ENCODE results near the gene PDSS2. TPM values are rescaled to one million over a fixed set of nuclear protein-coding genes. Genes with fewer than 3 reads are reported as not detected.
A peak's percentile ranks its signal among the peaks of the same experiment; 100 is the strongest.
"Not testable (repeated sequence)": the region's sequence is repeated elsewhere in the genome, so short reads cannot be mapped to it uniquely, and the experiment has no call there.

The PDSS2 gene
- total RNA-seq, 1 donor from 2014 or later: 6.6 TPM

DNA sequence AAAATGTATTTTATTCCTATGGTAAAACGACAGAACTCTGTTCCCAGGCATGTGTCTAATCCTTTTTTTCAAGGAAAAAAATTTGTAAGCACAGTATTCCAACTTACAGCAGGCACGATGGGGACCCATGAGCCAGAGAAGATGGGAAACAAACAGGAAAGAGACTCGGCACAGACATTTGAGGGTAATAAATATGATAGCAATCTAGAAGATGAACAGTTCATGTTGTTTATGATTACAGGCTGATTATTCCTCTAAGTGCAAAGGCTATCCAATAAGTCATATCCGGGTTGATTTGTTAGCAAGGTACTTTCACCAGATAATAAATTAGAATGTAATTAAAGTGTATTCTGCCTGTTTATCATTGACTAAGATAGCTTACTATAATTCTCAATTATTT is 43.2 kb downstream of the PDSS2 start:
- DNase-seq: no peak

- no peak for DNase-seq
These were observed 45.3 kb downstream of the PDSS2 start for GRCh38 chr6:107413966-107414645.

DNA sequence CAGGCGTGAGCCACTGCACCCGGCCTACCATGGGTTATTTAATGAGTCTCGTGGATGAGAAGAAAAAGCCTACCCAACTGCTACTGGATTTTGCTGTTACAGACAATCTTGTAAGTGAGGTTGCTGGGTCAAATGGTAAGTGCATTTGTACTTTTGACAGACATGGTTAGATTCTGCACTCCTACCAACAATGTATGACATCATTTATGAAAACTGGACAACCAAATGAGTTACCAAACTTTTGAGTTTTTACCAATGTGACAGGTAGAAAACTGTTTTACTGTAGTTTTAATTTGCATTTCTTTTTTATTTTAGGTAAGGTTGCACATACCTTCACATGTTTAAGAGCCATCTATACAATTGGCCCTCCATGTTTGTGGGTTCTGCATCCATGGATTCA is 48.2 kb downstream of the PDSS2 start:
- no peak for DNase-seq

DNA sequence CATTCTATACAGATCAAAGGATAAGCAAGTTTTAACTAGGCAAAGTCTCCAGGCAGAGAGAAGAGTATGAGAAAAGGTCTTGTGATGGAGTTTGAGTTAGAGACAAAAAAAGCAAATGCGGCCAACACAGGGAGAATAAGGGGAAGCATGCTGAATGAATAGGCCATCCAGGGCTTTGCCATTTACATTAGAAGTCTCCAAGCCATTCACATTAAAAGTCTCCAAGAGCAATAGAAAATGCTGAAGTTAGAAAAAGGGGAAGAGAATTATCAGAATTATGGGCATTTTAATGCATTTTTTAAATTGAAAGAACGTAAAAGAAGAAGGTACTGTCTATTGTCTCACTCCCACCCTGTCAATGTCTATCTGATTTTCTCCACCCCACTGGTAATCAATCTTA is 49.4 kb downstream of the PDSS2 start:
- no peak for DNase-seq

DNA sequence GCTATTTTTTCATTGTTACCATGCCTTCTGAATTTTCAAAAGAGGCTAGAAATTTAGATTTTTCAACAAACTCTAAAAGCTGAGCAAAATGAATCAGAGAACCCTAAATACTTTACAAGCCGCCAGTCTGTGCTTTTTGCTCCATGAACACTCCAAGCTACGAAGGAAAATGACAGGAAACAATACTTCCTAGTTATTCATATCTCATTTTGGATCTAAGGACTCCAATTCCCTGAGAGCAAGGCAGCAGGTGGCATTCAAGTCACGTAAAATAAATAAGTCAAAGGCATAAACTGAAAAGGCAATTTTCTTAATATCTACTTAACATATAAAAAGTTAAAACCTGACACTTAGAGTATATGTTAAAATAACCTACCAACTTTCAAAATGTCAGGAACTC is 50.6 kb downstream of the PDSS2 start:
- peak; percentile 58 for DNase-seq

DNA sequence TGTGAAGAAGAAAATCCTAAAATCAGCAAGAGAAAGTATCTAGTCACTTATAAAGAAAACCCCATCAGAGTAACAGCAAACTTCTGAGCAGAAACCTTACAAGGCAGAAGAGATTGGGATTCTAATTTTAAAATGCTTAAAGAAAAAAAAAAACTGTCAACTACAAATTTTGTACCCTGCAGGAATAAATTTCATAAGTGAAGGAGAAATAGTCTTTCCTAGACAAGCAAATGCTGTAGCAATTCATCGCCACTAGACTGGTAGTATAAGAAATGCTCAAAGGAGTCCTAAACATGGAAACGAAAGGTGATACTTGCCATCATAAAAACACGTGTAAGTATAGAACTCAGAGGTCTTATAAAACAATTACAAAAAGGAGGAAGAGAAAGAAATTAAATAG is 54.4 kb downstream of the PDSS2 start:
- no peak for DNase-seq

- no peak for DNase-seq
These were observed 56.8 kb downstream of the PDSS2 start for GRCh38 chr6:107402533-107402932.

DNA sequence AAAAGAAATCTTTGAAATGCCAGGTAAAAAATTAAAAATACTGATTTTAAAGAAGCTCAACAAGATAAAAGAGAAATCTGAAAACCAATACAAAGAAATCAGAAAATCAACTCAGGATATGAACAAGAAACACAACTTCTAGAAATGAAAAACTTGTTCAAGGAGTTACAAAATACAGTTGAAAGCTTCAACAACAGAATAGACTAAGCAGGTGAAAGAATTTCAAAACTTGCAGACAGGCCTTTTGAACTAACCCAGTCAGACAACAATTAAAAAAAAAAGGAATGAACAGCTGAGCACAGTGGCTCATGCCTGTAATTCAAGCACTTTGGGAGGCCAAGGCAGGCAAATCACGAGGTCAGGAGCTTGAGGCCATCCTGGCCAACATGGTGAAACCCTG is 57.8 kb downstream of the PDSS2 start:
- DNase-seq: no peak

- DNase-seq: no peak
These were observed 58.7 kb downstream of the PDSS2 start for GRCh38 chr6:107400616-107401147.

- no peak for DNase-seq
These were observed 59.4 kb downstream of the PDSS2 start for GRCh38 chr6:107399935-107400334.

GRCh38 chr6:107398001-107398400 is 61.4 kb downstream of the PDSS2 start:
- DNase-seq: no peak

DNA sequence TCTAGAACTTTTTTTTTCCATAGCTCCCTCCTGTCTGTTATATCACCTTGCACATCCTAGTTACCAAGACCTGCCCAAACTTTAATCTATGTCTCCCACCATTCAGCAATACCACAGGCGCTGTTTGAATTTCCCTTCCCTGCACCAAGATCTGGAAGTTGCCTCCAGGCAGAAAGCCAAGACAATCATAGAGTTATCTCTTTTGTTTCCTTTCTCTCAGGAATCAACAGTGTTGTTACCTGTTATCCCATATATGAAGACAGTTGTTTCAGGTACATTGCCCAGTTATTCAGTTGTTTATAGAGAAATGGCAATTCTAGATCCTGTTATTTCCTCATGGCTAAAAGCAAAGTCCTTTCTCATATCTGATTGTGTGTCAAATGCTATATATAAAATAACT is 63.2 kb downstream of the PDSS2 start:
- no peak for DNase-seq

DNA sequence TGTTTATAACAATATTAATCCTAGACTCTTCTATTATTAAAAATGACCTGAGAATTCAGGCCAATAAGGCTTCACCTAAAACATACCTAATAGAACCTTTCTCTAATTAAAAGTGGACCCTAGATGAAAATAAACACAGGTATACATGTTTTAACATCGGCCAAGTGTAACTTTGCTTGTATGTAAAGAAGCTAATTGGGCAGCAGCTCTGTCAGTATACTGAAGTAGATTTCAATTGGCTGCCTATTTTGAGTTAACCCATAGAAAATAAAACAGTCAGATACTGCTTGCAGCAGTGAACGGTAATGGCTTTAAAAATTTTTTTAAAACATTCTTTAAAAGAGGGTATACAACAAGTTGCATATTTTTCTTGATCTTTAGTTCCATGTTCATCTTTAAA is 67.3 kb downstream of the PDSS2 start:
- no peak for DNase-seq

DNA sequence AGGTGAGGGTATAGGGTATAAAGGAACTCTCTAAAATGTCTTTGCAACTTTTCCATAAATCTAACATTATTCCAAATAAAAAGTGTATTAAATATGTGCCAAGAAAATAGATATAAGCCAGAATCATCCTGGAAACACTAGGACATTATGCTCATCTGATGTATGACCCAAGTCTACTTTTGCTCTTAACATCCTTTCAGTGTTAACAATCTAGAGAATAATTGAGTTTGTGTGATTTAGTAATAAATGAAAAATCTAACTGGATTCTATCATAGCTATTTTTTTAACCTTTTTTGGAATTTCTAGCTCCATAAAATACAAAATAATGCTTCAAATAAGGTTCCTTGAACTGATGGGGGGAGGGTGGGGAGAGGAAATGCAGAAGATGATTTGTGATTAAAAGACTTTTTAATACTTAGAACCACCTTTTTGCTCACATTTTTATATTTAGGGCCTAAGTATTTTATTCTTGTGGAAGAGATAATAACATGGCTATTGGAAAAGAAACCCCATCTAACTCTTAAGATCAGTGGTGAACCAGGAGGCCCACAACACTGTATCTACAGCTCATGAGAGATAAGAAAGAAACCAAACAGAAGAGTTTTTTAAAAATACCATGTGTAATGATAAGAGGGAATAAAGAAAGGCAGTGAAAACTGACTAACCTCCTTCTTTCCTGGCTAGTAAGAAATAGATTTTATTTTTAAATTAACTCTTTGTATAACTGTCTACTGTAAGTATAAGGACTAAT is 68.5 kb downstream of the PDSS2 start:
- DNase-seq: no peak

DNA sequence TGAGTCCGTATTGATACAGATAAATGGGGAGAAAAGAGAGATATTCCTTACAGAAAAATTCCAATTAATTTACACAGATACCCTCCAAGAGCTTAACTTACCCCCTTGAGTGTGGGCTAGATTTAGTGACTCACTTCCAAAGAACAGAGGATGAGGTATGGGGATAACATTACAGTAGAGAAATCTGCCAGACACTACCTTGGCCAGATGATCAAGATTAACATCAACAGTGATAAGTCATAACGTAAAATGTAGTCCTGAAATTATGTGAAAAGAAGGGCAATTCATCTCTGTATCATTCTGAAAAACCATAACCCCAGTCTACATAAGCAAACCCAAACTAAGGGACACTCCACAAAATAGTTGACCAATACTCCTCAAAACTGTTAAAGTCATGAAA is 69.3 kb downstream of the PDSS2 start:
- no peak for DNase-seq

- DNase-seq: no peak
These were observed 72.5 kb downstream of the PDSS2 start for GRCh38 chr6:107386904-107387303.

DNA sequence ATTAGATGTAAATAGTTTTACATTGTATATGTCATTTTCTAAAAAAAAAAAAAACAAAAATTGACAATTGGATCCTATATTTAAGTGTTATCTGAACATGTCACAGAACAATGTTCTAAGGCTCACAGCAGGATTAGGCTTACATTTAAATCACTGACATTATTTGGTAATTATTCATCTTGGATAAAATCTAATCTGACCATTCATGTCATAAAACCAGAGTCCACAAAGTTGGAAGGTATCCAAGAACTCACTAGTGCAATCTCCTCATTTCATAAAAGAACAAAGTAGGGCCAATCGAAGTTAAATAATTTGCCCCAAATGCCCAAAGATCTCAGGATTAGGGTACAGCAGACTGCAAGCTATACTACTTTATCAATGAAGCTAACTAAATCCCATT is 73.0 kb downstream of the PDSS2 start:
- DNase-seq: peak; percentile 27

- DNase-seq: no peak
These were observed 75.7 kb downstream of the PDSS2 start for GRCh38 chr6:107383705-107384104.

- DNase-seq: no peak
These were observed 85.1 kb downstream of the PDSS2 start for GRCh38 chr6:107374264-107374663.

- no peak for DNase-seq
These were observed 89.9 kb downstream of the PDSS2 start for GRCh38 chr6:107369493-107369892.

- DNase-seq: no peak
These were observed 90.9 kb downstream of the PDSS2 start for GRCh38 chr6:107368471-107368870.

DNA sequence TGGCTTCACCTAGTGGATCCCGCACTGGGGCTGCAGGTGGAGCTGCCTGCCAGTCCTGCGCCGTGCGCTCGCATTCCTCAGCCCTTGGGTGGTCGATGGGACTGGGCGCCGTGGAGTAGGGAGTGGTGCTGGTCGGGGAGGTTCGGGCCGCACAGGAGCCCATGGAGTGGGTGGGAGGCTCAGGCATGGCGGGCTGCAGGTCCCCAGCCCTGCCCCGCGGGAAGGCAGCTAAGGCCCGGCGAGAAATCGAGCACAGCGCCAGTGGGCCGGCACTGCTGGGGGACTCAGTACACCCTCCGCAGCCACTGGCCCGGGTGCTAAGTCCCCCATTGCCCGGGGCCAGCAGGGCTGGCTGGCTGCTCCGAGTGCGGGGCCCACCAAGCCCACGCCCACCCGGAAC is 95.2 kb downstream of the PDSS2 start:
- DNase-seq: not testable (repeated sequence)

DNA sequence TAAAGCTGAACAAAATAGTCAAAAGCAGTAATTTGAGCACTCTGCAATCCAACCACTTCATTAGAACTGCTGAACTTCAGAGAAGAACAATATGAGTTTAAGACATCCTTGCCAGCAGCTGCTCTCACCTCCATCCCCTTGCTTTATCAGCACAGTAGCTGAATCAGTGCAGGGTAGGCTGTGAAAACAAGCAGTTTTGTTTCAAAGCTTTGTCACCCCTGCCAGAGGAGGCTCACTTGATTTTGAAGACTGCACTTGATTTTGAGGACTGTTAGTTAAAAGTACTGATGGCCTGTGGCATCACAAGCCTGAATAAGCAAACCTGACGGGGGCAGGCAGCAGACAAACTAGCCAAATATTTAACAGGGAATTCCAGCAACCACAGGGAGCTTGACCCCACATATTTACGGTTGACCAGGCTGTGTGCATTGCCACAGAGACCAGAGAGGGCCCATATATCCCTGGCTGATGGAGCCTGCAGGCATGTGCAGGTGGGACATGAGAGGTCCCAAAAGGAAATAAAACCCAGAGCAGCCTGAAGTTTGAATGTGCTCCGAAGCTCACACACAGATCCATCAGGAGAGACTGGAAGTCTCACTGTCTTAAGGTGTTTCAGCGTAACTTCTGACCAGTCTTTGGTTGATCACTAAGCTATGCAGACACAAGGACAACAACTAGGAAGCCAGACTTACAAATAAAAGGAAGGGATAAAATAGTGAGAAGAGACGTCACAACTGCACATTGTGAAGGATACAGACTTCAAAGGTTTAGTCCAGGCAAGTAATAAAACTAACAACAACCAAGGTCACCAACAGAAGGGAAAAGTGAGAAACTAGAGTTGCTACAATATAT is 97.4 kb downstream of the PDSS2 start:
- no peak for DNase-seq

All from dermis blood vessel endothelial cell (primary cell).